Activated gamma-delta T cell treated with Interleukin-2 at 50 U/mL for 16 hours (primary cell): ENCODE measurements around the gene TMEM98.
"Not testable (repeated sequence)": the region's sequence is repeated elsewhere in the genome, so short reads cannot be mapped to it uniquely, and the experiment has no call there.

Source experiments
- DNase-seq: peaks from one replicate; pipeline ENCODE4 v3.0.0-alpha.2; 2020

TMEM98 gene

DNA sequence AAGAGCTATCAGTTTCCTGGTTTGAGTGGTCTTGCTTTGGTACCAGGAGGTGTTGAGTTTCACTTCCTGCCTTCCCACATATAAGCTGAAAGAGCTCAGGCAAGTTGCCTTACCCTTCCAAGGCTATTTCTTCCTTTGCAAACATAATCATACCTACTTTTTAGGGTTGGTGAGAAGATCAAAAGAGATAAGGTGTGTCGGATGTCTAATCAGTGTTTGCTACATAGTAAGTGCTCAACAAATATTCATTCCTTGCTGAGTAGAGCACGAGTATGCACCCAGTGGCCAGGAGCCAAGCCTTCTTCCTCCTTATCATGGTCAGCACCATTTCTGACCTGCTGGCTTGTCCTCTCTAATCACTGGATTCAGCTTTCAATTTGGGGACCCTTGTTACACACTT is 12.7 kb upstream of the TMEM98 start:
- no peak for DNase-seq

DNA sequence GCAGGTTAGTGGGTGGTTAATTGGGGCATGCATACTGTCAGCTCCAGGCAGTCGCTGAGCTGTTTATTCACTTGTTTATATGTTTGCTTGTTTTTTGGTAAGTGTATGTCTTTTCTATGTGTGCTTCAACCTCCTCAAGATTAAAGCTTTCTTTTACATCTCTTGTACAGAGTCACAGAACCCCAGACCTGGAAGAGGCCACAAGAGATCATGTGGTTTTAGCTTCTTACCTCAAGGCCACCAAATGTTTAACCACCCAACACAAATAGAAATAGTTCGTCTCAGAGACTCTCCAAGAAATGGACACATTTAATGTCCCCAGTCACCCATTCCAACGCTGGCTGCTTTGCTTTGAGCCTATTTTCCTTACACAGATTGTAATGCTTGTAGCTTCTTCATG is 11.8 kb upstream of the TMEM98 start:
- no peak for DNase-seq

DNA sequence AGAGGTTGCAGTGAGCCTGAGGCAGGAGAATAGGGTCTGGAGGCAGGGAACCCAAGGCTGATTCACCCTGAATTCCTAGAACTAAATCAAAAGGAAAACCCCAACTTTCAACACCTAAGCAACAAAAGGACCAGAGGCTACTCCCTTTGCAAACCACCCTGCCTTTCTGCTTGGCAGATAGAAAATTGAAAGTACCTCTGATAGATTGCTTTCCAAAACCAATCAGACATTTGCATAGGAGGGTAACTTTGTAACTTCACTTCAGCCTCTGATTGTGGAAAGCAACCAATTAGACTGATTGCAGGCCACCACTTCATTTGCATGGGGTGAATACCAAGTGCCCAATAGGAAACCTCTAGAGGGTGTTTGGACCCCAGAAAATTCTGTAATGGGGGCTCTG is 10.9 kb upstream of the TMEM98 start:
- DNase-seq: no peak

DNA sequence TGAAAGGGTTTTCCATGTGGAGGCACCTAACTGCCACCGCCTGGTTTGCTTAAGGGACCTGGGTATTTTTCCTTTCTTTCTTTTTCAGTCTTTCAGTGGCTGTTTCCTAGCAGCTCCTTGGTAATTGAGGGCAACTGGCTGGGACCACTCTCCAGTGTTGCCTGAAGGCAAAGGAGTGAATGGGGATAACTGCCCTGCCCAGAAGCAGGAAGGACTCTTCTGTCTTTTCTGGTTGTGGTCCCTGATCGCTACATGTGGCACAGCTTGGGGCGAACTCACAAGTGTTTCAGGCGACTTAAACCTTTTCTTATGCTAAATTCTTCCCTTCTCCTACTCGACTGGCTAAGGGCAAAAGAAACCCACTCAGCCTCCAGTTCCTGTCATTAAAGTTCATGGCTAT is 10.1 kb upstream of the TMEM98 start:
- DNase-seq: no peak

DNA sequence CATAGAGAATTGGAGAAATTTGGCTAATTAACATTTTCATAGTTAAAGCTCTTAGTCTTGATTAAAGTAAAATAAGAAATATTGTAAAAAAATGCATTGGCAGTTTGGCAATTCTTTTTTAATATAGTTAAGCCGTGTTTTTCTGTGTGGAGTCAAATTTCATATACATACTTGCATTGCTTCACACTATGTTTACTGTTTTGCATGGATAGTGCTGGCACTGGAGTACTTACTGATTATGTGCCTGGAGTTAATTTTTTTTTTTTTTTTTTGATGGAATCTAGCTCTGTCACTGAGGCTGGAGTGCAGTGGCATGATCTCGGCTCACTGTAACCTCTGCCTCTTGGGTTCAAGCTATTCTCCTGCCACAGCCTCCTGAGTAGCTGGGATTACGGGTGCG is 8.1 kb upstream of the TMEM98 start:
- not testable (repeated sequence) for DNase-seq

DNA sequence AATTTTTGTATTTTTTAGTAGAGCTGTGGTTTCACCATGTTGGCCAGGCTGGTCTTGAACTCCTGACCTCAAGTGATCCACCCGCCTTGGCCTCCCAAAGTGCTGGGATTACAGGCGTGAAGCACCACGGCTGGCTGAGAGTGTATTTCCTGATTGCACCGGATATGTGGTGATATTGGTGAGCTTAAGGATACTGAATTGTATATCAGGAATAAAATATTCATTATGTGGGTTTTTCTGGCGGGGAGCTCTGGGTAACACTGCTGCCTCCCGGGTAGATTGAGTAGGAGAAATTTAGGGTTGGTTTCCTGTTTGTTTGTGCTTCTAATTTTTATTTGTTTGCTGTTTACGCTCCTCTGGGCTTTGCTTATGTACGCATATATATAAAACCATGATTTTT is 7.7 kb upstream of the TMEM98 start:
- DNase-seq: no peak

DNA sequence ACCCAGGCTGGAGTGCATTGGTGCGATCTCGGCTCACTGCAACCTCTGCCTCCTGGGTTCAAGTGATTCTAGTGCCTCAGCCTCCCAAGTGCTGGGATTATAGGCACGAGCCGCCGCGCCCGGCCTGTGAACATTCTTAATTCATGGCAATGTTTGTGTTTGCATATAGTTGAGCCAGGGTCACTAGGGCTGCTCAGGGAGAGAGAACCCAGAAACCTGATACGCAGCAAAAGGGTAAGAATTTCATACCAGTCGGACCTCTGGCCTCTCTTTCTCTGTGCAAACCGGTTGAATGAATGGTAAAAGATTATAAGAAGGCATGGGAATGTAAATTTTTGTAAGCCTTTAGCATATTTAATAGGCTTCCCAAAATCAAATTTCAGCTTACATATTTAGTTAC is 6.9 kb upstream of the TMEM98 start:
- DNase-seq: no peak

DNA sequence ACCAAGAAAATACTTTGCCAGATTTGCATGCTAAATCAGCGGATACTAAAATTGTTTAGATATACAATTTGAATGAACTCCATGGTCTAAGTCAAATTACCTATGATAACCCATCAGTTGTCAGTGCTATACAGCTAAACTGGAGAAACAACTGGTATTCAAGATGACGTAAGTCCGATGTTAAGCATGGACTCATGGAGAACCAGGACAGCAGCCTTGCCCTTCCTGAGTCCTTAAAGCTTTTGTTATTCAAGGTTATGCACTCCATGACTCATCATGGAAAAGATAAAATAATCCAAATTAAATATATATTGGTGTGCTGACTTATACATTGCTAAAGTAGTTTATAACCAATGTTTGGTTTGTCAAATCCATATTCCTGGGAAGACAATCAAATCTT is 4.0 kb upstream of the TMEM98 start:
- DNase-seq: not testable (repeated sequence)

DNA sequence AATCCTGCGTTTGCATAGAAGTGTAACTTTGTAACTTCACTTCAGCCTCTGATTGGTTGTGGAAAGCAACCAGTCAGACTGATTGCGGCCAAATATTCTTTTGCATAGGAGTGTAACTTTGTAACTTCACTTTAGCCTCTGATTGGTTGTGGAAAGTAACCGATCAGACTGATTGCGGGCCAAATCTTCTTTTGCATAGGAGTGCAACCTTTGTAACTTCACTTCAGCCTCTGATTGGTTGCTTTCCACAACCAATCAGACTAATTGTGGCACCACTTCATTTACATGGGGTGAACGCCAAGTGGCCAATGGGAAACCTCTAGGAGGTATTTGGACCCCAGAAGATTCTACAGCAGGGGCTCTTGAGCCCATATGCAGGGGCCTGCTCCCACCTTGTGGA is 1.8 kb upstream of the TMEM98 start:
- DNase-seq: no peak

DNA sequence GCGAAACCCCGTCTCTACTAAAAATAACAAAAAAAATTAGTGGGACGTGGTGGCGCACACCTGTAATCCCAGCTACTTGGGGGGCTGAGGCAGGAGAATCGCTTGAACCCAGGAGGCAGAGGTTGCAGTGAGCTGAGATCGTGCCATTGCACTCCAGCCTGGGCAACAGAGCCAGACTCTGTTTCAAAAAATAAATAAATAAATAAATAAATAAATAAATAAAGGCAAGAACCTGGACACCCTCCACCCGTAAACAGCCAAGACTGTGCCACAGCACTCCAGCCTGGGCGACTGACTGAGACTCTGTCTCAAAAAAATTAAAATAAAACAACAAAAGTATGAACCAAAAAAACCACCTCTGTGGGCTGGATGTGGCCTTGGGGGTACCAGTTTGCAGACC is 1.2 kb upstream of the TMEM98 start:
- DNase-seq: not testable (repeated sequence)

DNA sequence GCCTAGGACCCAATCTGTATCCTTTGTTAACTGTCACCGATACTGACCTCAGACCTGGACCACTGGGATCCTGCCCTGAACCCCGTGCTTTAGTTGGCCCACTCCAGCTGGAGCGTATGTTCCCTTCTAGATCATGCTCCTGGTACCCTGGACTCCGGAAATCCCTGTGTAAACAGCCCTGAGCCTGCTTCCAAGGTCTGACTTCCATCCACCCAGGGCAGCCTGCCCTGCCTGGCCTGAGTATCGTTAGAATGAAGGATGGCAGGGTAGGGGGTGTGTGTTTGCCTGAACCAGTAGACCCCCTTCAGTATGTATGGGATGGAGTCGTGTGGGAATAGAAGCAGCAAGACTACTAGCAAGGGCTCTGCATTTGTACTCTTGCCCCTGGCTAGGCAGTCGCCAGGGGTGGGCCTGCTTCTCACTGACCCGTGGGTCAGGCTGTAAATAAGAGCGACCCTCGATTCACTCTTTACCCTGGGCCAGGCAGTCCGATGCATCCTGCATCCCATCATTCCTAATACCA is 691 bp upstream of the TMEM98 start:
- no peak for DNase-seq

DNA sequence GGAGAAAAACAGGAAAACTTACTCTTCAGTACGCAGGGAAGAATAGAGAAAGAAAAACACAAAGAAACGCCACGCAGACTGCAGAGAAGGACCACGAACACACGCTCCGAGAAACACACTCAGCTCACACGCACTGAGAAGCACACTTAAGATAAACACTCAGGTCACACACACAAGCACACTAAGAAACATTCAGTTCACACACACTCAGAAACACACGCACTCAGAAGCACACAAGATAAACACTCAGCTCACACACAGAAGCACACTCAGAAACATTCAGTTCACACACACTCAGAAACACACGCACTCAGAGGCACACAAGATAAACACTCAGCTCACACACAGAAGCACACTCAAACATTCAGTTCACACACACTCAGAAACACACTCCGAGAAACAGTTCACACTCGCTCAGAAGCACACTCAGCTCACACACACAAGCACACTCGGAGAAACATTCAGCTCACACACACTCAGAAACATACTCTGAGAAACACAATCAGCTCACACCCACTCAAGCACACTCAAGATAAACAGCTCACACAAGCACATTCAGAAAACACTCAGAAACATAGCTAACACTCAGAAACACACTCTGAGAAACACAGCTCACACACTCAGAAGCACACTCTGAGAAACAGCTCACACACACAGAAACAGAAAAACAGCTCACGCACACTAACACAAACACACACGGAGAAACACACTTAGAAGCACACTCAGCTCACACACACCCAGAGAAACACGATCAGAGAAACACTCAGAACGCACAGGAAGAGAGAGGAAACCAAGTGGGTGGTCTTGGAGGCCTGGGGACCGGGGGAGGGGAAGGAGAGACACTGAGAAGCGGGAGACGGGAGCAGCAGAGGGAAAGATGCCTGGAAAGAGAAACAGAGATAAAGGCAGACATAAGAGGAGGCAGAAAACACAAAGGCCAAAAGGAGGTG is 908 bp downstream of the TMEM98 start:
- DNase-seq: no peak

DNA sequence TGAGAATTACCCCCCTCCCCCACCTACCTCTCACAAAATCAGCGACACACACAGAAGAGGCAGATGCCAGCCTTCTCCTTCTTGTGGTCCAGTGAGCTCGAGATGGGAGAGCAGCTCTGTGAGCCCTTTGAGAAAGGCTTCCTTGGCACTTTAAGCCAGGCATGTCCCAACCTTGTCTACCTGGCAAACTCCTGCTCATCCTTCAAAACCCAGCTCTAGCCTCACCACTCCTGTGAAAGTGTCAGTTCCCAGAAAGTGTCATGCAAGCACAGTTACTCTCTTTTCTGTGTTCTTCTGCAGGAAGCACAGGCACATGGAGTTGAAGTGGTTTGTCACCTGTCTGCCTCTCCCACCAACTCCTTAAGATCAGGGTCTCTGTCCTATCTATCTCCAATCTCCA is 1.6 kb downstream of the TMEM98 start:
- no peak for DNase-seq

DNA sequence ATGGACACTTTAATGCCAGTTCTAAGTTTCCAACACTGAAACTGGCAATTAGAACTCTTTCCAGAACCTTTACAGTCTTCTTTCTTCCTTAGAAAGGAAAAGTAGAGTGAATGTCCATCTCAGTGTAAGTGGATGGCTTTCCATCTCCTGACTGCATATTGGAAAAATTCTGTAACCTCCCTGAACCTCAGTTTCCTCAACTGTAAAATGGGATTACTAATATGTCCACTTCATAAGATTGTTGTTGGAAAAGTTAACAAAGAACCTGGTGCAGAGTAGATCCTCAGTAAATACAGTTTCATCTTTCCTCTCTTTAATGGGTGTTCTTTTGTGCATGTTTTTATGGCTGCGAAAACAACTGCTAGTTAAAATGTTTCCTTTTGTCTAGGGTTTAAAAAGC is 2.6 kb downstream of the TMEM98 start:
- no peak for DNase-seq

DNA sequence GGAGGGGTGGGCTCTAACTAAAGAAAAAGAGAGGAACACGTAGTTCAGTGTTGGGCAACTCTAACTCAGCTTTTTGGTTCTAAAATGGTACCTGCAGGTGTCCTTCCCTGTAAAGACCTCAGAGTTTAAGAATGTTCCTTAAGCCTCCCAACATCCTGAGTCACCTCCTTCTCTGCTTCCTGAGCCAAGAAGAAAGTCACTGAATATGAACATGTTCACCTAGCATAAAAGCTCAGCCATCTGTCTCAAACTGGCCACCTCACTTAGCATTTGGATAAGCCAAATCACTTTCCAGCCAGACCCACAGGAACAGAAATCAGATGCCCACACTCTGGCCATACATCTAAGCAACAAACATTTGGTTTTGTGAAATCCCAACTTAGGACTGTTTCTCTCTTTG is 3.7 kb downstream of the TMEM98 start:
- no peak for DNase-seq

DNA sequence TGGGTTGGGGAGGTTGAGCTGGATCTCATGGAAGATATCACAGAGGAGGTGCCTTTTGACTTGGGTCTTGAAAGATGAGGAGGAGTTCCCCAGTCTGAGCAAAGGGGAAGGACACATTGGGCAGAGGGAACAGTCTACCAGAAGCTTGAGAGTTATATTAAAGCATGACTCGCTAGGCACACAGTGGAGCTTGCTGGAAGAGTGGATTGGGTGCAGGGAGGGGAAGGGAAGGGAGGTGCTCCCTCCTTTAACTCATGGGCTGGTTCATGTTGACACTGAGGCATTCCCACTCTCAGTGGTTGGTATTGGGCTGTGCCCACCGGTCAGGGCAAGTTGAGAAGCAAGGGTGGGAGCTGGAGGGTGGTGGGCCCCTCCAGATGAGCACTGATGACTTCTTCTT is 5.9 kb downstream of the TMEM98 start:
- DNase-seq: no peak

DNA sequence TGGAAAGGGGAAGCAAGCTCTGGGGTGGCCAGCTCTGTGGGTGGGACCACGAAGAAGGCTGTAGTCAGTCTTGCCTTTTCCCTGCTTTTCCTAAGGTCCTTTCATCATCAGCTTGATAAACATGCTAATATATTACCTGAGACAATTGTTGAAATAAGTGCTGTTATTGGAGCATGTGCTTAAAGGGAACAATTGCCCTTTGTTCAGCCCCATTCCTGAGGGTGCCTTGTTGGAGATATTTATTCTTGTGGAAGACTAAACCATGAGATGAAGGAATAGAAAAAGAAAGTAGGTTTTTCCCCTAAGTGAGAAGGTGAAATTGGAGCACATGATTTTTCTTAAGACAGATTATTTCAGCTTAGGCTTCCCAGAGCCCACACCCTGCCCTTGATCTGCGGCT is 7.8 kb downstream of the TMEM98 start:
- DNase-seq: no peak

DNA sequence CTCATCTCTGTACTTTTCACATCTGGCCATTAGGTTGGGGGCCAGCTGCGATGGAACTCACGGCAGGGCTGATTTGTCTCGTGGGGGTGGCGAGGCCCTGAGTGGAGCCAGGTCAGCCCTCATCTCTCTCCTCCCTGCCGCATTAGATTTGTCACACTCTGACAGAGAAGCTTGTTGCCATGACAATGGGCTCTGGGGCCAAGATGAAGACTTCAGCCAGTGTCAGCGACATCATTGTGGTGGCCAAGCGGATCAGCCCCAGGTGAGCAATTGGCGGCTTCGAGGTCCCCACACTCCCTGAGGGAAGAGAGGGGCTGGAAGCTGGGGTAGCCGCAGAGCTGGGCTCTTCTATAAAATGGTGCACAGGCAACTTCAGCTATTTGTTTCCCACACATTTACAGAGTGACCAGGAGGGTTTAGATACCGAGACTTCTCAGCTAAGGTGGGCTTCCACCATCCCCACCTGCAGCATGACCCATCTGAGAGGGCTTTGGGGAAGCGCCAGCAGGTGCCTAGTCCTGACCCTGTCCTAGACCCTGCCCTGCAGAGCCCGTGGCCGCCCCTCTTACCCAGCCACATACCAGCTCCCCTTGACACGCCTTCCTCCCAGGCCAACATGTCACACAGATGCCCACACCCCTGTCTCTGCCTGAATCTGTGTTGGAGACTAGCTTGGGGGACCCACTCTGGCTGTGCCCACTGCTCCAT is 8.4 kb downstream of the TMEM98 start:
- DNase-seq: no peak

DNA sequence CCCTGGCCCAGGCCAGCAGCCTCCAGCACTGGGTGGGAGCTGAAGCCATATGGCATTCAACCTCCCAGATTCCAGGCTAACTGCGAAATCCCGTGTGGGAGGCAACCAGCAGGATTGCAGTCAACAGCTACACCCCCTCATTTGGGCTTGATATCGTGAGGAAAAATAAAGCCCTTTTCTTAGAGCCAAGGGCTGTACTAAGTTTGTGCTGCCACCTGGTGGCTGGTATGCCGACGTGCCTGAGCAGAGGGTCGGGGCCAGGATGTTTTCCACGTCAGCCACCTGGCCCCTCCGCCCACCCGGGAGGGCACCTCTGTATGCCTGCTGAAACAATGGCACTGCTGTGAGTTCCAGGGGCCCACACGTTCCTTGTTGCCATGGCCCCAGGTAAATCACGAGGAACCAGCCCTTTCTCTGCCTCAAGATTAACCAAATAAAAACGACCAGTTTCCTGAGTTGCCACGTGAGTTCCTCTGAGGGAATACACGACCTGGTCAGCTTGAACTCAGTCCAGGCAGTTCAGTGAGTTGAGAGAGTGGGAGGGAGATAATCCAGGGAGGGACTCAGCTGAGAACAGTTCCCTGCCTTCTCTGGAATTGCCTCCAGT is 9.0 kb downstream of the TMEM98 start:
- peak; percentile 56 for DNase-seq

DNA sequence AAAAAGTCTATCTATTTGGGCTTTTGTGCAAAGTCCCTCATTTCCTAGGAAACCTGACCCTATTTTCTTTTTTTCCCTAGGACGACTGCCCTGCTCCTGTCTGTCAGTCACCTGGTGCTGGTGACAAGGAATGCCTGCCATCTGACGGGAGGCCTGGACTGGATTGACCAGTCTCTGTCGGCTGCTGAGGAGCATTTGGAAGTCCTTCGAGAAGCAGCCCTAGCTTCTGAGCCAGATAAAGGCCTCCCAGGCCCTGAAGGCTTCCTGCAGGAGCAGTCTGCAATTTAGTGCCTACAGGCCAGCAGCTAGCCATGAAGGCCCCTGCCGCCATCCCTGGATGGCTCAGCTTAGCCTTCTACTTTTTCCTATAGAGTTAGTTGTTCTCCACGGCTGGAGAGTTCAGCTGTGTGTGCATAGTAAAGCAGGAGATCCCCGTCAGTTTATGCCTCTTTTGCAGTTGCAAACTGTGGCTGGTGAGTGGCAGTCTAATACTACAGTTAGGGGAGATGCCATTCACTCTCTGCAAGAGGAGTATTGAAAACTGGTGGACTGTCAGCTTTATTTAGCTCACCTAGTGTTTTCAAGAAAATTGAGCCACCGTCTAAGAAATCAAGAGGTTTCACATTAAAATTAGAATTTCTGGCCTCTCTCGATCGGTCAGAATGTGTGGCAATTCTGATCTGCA is 12.9 kb downstream of the TMEM98 start:
- DNase-seq: no peak

DNA sequence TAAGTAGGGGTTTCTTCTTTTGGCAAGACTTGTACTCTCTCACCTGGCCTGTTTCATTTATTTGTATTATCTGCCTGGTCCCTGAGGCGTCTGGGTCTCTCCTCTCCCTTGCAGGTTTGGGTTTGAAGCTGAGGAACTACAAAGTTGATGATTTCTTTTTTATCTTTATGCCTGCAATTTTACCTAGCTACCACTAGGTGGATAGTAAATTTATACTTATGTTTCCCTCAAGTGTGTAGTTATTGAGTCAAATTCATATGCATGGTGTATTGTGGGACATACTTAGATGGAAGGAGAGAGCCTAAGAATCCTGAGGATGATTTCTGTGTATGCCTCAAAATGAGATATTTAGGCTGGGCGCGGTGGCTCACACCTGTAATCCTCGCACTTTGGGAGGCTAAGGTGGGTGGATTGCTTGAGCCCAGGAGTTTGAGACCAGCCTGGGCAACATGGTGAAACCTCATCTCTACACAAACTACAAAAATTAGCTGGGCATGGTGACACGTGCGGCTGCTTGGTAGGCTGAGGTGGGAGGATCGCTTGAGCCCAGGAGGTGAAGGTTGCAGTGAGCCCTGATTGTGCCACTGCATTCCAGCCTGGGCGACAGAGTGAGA is 13.6 kb downstream of the TMEM98 start:
- no peak for DNase-seq

DNA sequence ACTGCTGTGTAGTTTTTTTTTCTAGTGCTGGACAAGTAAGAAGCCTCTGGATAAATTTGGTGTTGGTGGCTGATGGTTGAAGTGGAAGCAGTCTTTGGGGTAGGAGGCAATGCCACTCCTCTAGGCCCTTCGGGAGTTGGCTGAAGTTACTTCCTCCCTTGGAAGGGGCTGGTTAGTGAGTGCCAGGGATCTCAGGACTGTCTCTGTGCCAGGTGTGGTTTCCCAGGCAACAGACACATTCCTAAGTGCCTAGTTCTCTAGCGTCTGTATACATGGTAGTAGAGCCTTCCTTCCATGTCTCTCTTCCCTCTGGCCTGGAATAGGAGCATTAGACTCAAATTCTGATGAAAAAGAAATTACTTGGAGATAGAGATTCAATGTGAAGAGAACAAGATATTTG is 15.3 kb downstream of the TMEM98 start:
- no peak for DNase-seq
